Gastrocnemius medialis (tissue), 4 donors: Measurements from ENCODE around the gene PRSS33. TPM values are rescaled to one million over a fixed set of nuclear protein-coding genes. Genes with fewer than 3 reads are reported as not detected.
A peak's percentile ranks its signal among the peaks of the same experiment; 100 is the strongest.

Source experiments
- ATAC-seq, 2 donors: fragments of 150-250 bp; one replicate each; pipeline ENCODE4 v1.9.1; 2016
- DNase-seq, 2 donors: peaks; one replicate each; pipeline ENCODE4 v3.0.0-alpha.2; 2019
- H3K27ac ChIP-seq, 4 donors: fragments of 200-600 bp; sonication (generic); 1 replicate in 1 of 4; 2 replicates in 3 of 4; pipeline ENCODE4 v1.5.1; 2016 to 2018; ENCODE audit warnings: mild to moderate bottlenecking in 2 of 4, moderate library complexity in 1 of 4
- H3K27me3 ChIP-seq, 3 donors: fragments of 200-600 bp; sonication (generic) in 2 of 3; 1 replicate in 1 of 3; 2 replicates in 2 of 3; pipeline versions ENCODE4 v1.5.1 to v1.6.0; 2016 to 2019; ENCODE audit warnings: mild to moderate bottlenecking in 1 of 3, moderate library complexity in 1 of 3
- H3K36me3 ChIP-seq, 2 donors: fragments of 200-600 bp; sonication (generic) in 1 of 2; one replicate each; pipeline ENCODE4 v1.5.1; 2017 to 2018
- H3K4me1 ChIP-seq, 2 donors: fragments of 200-600 bp; sonication (generic) in 1 of 2; one replicate each; pipeline ENCODE4 v1.5.1; 2016 to 2017; ENCODE audit warnings: mild to moderate bottlenecking in 2 of 2
- H3K4me3 ChIP-seq, 4 donors: fragments of 200-600 bp; sonication (generic) in 3 of 4; 1 replicate in 1 of 4; 2 replicates in 3 of 4; pipeline ENCODE4 v1.5.1; 2016 to 2019; ENCODE audit warnings: mild to moderate bottlenecking in 2 of 4
- H3K9me3 ChIP-seq, 3 donors: fragments of 200-600 bp; sonication (generic) in 2 of 3; 1 replicate in 1 of 3; 2 replicates in 2 of 3; pipeline ENCODE4 v1.5.1; 2016 to 2019
- CTCF ChIP-seq, 5 experiments: fragments of 450-650 bp in 3 of 5; fragments of 200-600 bp in 2 of 5; sonication (generic) in 2 of 5; IDR thresholded peaks in 4 of 5; conservative IDR thresholded peaks in 1 of 5; 1 replicate in 4 of 5; 2 replicates in 1 of 5; pipeline ENCODE4 v1.5.1; 2016 to 2019; ENCODE audit warnings: antibody characterized with exemption in 5 of 5, mild to moderate bottlenecking in 3 of 5, moderate library complexity in 3 of 5
- POLR2A ChIP-seq, 2 donors: fragments of 450-650 bp; IDR thresholded peaks; one replicate each; pipeline ENCODE4 v1.6.1; 2017; ENCODE audit warnings: antibody characterized with exemption in 2 of 2, mild to moderate bottlenecking in 2 of 2, moderate library complexity in 2 of 2
- in situ Hi-C, 4 donors: fragments of 200-750 bp; cut with MboI; loops; one replicate each; pipeline versions ENCODE4 v1.15.0 to v1.8.0; 2017; ENCODE audit warnings: low sequenced_read_pairs in 4 of 4
- intact Hi-C: fragments of 100-400 bp; cut with DNase I; formaldehyde crosslinking; loops from one replicate; pipeline ENCODE4 v1.15.1; 2023; ENCODE audit warnings: low total_unique reads
- total RNA-seq, 4 donors: library from RNA; depleted of rRNA; stranded (reverse); fragments of >200 nt; gene quantifications; one replicate each; pipeline versions ENCODE4 v1.1.0 to v1.2.3, GENCODE V29; 2016

PRSS33 gene
- total RNA-seq, 4 donors from 2014 or later: not detected

- peaks cover 34 to 40% of the 10 kb centered on the region in 2 donors for H3K4me1 ChIP-seq
- ATAC-seq (no peak), DNase-seq (peak in 1 of 2 donors; percentile 36)
- peaks cover 0 to 5% of the 10 kb centered on the region in 2 donors for H3K36me3 ChIP-seq
- intact Hi-C loops: loop anchor here (1.0 to 10.0 kb wide), 8 partner anchors 26 to 481 kb away; partner anchors contain the start of genes CEMP1, ELOB, FLYWCH1 and PKMYT1
- in situ Hi-C loops: no loop called here
- TF ChIP-seq POLR2A (IDR thresholded peaks at IDR 0.05) (no peak), CTCF (IDR thresholded peaks at IDR 0.05 in 4 of 5, conservative IDR thresholded peaks at IDR 0.05 in 1 of 5) (no peak)
- H3K27ac ChIP-seq: peak overlapping the region; percentile 90 to 100 (median 97)
- H3K4me3 ChIP-seq: peak overlapping the region; percentile 83 to 96 (median 88)
- no peaks in the 10 kb centered on the region for H3K27me3 ChIP-seq
- no peaks in the 10 kb centered on the region for H3K9me3 ChIP-seq
Measured at GRCh38 chr16:2751577-2752034, 35.8 kb downstream of the PRSS33 start.

- Histone ChIP-seq H3K36me3 (peaks cover 0 to 5% of the 10 kb centered on the region in 2 donors), H3K27me3 (no peaks in the 10 kb centered on the region), H3K27ac (no peak overlapping the region), H3K4me1 (peaks cover 17 to 23% of the 10 kb centered on the region in 2 donors), H3K4me3 (no peak overlapping the region), H3K9me3 (no peaks in the 10 kb centered on the region)
- ATAC-seq: no peak
- intact Hi-C loops: loop anchor here (5.0 to 10.0 kb wide), 4 partner anchors 55 to 482 kb away; partner anchors contain the start of genes CEMP1 and FLYWCH1
- in situ Hi-C loops: no loop called here
- no peak for DNase-seq
- TF ChIP-seq POLR2A (IDR thresholded peaks at IDR 0.05) (no peak), CTCF (IDR thresholded peaks at IDR 0.05 in 4 of 5, conservative IDR thresholded peaks at IDR 0.05 in 1 of 5) (no peak)
Measured at GRCh38 chr16:2749936-2750335, 37.4 kb downstream of the PRSS33 start.

GRCh38 chr16:2749476-2749875, 37.9 kb downstream of the PRSS33 start:
- no peak for DNase-seq
- TF ChIP-seq POLR2A (IDR thresholded peaks at IDR 0.05) (no peak), CTCF (IDR thresholded peaks at IDR 0.05 in 4 of 5, conservative IDR thresholded peaks at IDR 0.05 in 1 of 5) (no peak)

GRCh38 chr16:2748757-2749455, 38.5 kb downstream of the PRSS33 start:
- ATAC-seq: no peak
- Histone ChIP-seq H3K9me3 (no peaks in the 10 kb centered on the region), H3K4me3 (no peak overlapping the region), H3K4me1 (peaks cover 8 to 13% of the 10 kb centered on the region in 2 donors), H3K36me3 (peaks cover 0 to 5% of the 10 kb centered on the region in 2 donors), H3K27me3 (no peaks in the 10 kb centered on the region), H3K27ac (no peak overlapping the region)
- in situ Hi-C loops: no loop called here
- intact Hi-C loops: no loop called here
- no peak for DNase-seq
- TF ChIP-seq POLR2A (IDR thresholded peaks at IDR 0.05) (no peak), CTCF (IDR thresholded peaks at IDR 0.05 in 4 of 5, conservative IDR thresholded peaks at IDR 0.05 in 1 of 5) (no peak)

More at GRCh38 chr16:2749476-2749875, 37.9 kb downstream of the PRSS33 start:
- H3K36me3 ChIP-seq: peaks cover 0 to 5% of the 10 kb centered on the region in 2 donors
- H3K4me1 ChIP-seq: peaks cover 13 to 18% of the 10 kb centered on the region in 2 donors
- in situ Hi-C loops (no loop called here), intact Hi-C loops (no loop called here)
- H3K9me3 ChIP-seq: no peaks in the 10 kb centered on the region
- ATAC-seq: no peak
- no peaks in the 10 kb centered on the region for H3K27me3 ChIP-seq
- H3K4me3 ChIP-seq: no peak overlapping the region
- H3K27ac ChIP-seq: no peak overlapping the region
